CD4-positive, alpha-beta T cell (primary cell): ENCODE results near the gene GPC6. TPM values are rescaled to one million over a fixed set of nuclear protein-coding genes. Genes with fewer than 3 reads are reported as not detected.

Experiments used
- ATAC-seq: fragments of 200-7000 bp; cut with Tn5 transposase; one replicate; pipeline ENCODE4 v1.10.0; 2022; ENCODE audit warnings: mild to moderate bottlenecking; ENCODE audit not compliant: poor library complexity
- CTCF ChIA-PET: fragments of 350-600 bp; sonication (Branson Sonifier 250); formaldehyde crosslinking; loops from one replicate; lab custom pipeline; 2021; ENCODE audit warnings: antibody characterized with exemption, inconsistent platforms; lab: Charles Lee
- POLR2A ChIA-PET: fragments of 350-600 bp; sonication (Branson Sonifier 250); formaldehyde crosslinking; loops from one replicate; lab custom pipeline; 2021; ENCODE audit warnings: antibody characterized with exemption, inconsistent platforms; lab: Charles Lee
- DNase-seq, 14 experiments: peaks; one replicate each; pipeline ENCODE4 v3.0.0-alpha.2; 2013 to 2020; ENCODE audit warnings: mixed read lengths in 2 of 14
- H3K27ac ChIP-seq, 2 donors: one replicate each; pipeline versions ENCODE4 v1.5.1 to v1.7.0; 2013; ENCODE audit warnings: low read length in 2 of 2, low read depth in 1 of 2, mild to moderate bottlenecking in 1 of 2
- H3K27me3 ChIP-seq, 2 experiments: 1 replicate in 1 of 2; 2 replicates in 1 of 2; pipeline versions ENCODE4 v1.6.1 to v1.7.0; 2013; ENCODE audit warnings: low read length in 2 of 2, control low read depth in 1 of 2, mild to moderate bottlenecking in 1 of 2, moderate library complexity in 1 of 2; ENCODE audit not compliant: insufficient read depth in 2 of 2, control insufficient read depth in 1 of 2
- H3K36me3 ChIP-seq: one replicate; pipeline ENCODE4 v1.6.1; 2013; ENCODE audit warnings: low read length, control low read depth; ENCODE audit not compliant: insufficient read depth
- H3K4me1 ChIP-seq: one replicate; pipeline ENCODE4 v1.6.1; 2013; ENCODE audit warnings: low read length, control low read depth; ENCODE audit not compliant: insufficient read depth
- H3K4me3 ChIP-seq: one replicate; pipeline ENCODE4 v1.5.1; 2013; ENCODE audit warnings: mild to moderate bottlenecking, low read length, moderate library complexity
- H3K9me3 ChIP-seq, 2 experiments: 1 replicate in 1 of 2; 2 replicates in 1 of 2; pipeline versions ENCODE4 v1.6.1 to v1.7.0; 2013; ENCODE audit warnings: low read length in 2 of 2, mild to moderate bottlenecking in 2 of 2, control low read depth in 1 of 2, moderate library complexity in 1 of 2; ENCODE audit not compliant: control insufficient read depth in 1 of 2, insufficient read depth in 1 of 2
- H3K27ac Mint-ChIP-seq: one replicate; pipeline ENCODE4 v1.8.0; 2020; ENCODE audit warnings: mixed read lengths
- H3K27me3 Mint-ChIP-seq: one replicate; pipeline ENCODE4 v1.8.0; 2021; ENCODE audit warnings: mixed read lengths
- H3K36me3 Mint-ChIP-seq: one replicate; pipeline ENCODE4 v1.8.0; 2021; ENCODE audit warnings: low read depth, mixed read lengths
- H3K4me1 Mint-ChIP-seq: one replicate; pipeline ENCODE4 v1.8.0; 2021; ENCODE audit warnings: low read depth, mixed read lengths
- H3K4me3 Mint-ChIP-seq: one replicate; pipeline ENCODE4 v1.8.0; 2020; ENCODE audit warnings: mild to moderate bottlenecking, mixed read lengths
- H3K9me3 Mint-ChIP-seq: one replicate; pipeline ENCODE4 v1.8.0; 2020; ENCODE audit warnings: mixed read lengths
- CTCF ChIP-seq: fragments of 200-600 bp; IDR thresholded peaks from one replicate; pipeline ENCODE4 v1.8.0; 2022; ENCODE audit warnings: antibody characterized with exemption, mild to moderate bottlenecking
- intact Hi-C, 2 experiments: fragments of 100-400 bp; cut with DNase I in 1 of 2; cut with micrococcal nuclease in 1 of 2; formaldehyde crosslinking; loops; one replicate each; pipeline versions ENCODE4 v1.15.1 to v1.9.0; 2023 to 2025; cut with DNase I, micrococcal nuclease
- total RNA-seq, 174 experiments: library from RNA in 2 of 174; stranded (reverse) in 2 of 174; gene quantifications; one replicate each; pipeline ENCODE4 v1.2.3 and lab custom pipeline; 2021 to 2026

The GPC6 gene
- total RNA-seq, 2 experiments from 2014 or later: not detected

- H3K36me3 Mint-ChIP-seq: no peaks in the 10 kb centered on the region
- H3K4me3 Mint-ChIP-seq: no peak overlapping the region
- H3K36me3 ChIP-seq: no peaks in the 10 kb centered on the region
- H3K27me3 Mint-ChIP-seq: no peaks in the 10 kb centered on the region
- peaks cover 38% of the 10 kb centered on the region for H3K4me1 Mint-ChIP-seq
- H3K4me1 ChIP-seq: peaks cover 7% of the 10 kb centered on the region
- H3K4me3 ChIP-seq: no peak overlapping the region
- no peak for TF ChIP-seq CTCF
- no peaks in the 10 kb centered on the region for H3K9me3 ChIP-seq
- peak; percentile 85 for ATAC-seq
- H3K9me3 Mint-ChIP-seq: no peaks in the 10 kb centered on the region
- no peaks in the 10 kb centered on the region for H3K27me3 ChIP-seq
- POLR2A ChIA-PET: no interaction called here
- H3K27ac ChIP-seq: no peak overlapping the region
- intact Hi-C loops: no loop called here
- H3K27ac Mint-ChIP-seq: peak overlapping the region; percentile 31
- peak in 4 of 14 experiments; percentile 11 to 41 (median 34) for DNase-seq
- CTCF ChIA-PET: no interaction called here
Measured at GRCh38 chr13:94239135-94239534, 1012.5 kb downstream of the GPC6 start.

- intact Hi-C loops: no loop called here
- Mint-ChIP-seq H3K4me1 (peaks cover 23% of the 10 kb centered on the region), H3K27me3 (peaks cover 4% of the 10 kb centered on the region), H3K9me3 (peaks cover 4% of the 10 kb centered on the region), H3K27ac (no peak overlapping the region), H3K36me3 (no peaks in the 10 kb centered on the region), H3K4me3 (no peak overlapping the region)
- no peak for TF ChIP-seq CTCF
- POLR2A ChIA-PET: no interaction called here
- peaks cover under 1% of the 10 kb centered on the region for H3K4me1 ChIP-seq
- no peak for DNase-seq
- no peak overlapping the region for H3K27ac ChIP-seq
- no peaks in the 10 kb centered on the region for H3K9me3 ChIP-seq
- ATAC-seq: no peak
- H3K4me3 ChIP-seq: no peak overlapping the region
- no peaks in the 10 kb centered on the region for H3K27me3 ChIP-seq
- no peaks in the 10 kb centered on the region for H3K36me3 ChIP-seq
- CTCF ChIA-PET: no interaction called here
Measured at GRCh38 chr13:94242554-94242953, 1015.9 kb downstream of the GPC6 start.

GRCh38 chr13:94243551-94243950, 1016.9 kb downstream of the GPC6 start:
- Histone ChIP-seq H3K27me3 (no peaks in the 10 kb centered on the region), H3K4me1 (no peaks in the 10 kb centered on the region), H3K4me3 (no peak overlapping the region), H3K36me3 (no peaks in the 10 kb centered on the region), H3K9me3 (no peaks in the 10 kb centered on the region), H3K27ac (no peak overlapping the region)
- no peaks in the 10 kb centered on the region for H3K36me3 Mint-ChIP-seq
- DNase-seq (no peak), ATAC-seq (no peak)
- no peak overlapping the region for H3K27ac Mint-ChIP-seq
- no peak for TF ChIP-seq CTCF
- ChIA-PET POLR2A (no interaction called here), CTCF (no interaction called here)
- H3K9me3 Mint-ChIP-seq: peaks cover 4% of the 10 kb centered on the region
- peaks cover 13% of the 10 kb centered on the region for H3K4me1 Mint-ChIP-seq
- intact Hi-C loops: no loop called here
- no peak overlapping the region for H3K4me3 Mint-ChIP-seq
- H3K27me3 Mint-ChIP-seq: peaks cover 4% of the 10 kb centered on the region
